Chondrocyte (in vitro differentiated cells): ENCODE measurements around the gene CCDC40. TPM values are rescaled to one million over a fixed set of nuclear protein-coding genes. Genes with fewer than 3 reads are reported as not detected.

Source experiments
- DNase-seq: peaks from one replicate; pipeline ENCODE4 v3.0.0; 2021; ENCODE audit warnings: mixed read lengths, low spot score
- H3K27ac Mint-ChIP-seq: one replicate; pipeline ENCODE4 v1.8.0; 2021; ENCODE audit warnings: mild to moderate bottlenecking, moderate library complexity, mixed read lengths; ENCODE audit not compliant: unreplicated experiment
- H3K27me3 Mint-ChIP-seq: 2 replicates; pipeline ENCODE4 v1.8.0; 2021; ENCODE audit warnings: low read depth, mixed read lengths
- H3K36me3 Mint-ChIP-seq: 2 replicates; pipeline ENCODE4 v1.8.0; 2021; ENCODE audit warnings: low read depth, mixed read lengths
- H3K4me1 Mint-ChIP-seq: 2 replicates; pipeline ENCODE4 v1.8.0; 2021; ENCODE audit warnings: low read depth, mild to moderate bottlenecking, mixed read lengths
- H3K4me3 Mint-ChIP-seq: one replicate; pipeline ENCODE4 v1.8.0; 2021; ENCODE audit warnings: mild to moderate bottlenecking, moderate library complexity, mixed read lengths; ENCODE audit not compliant: unreplicated experiment
- H3K9me3 Mint-ChIP-seq: 2 replicates; pipeline ENCODE4 v1.8.0; 2021; ENCODE audit warnings: low read depth, mixed read lengths
- total RNA-seq: library from RNA; stranded (reverse); gene quantifications from 3 replicates; pipeline ENCODE4 v1.2.1, GENCODE V29; 2021
- TF ChIP-seq, protein P1 (sequence below): fragments of 200-600 bp; sonication (generic); IDR thresholded peaks from 2 replicates; pipeline ENCODE4 v1.5.0; 2021; ENCODE audit warnings: antibody characterized with exemption, mild to moderate bottlenecking, moderate library complexity

The CCDC40 gene
- total RNA-seq, 1 donor from 2014 or later = 5.8 TPM

DNA sequence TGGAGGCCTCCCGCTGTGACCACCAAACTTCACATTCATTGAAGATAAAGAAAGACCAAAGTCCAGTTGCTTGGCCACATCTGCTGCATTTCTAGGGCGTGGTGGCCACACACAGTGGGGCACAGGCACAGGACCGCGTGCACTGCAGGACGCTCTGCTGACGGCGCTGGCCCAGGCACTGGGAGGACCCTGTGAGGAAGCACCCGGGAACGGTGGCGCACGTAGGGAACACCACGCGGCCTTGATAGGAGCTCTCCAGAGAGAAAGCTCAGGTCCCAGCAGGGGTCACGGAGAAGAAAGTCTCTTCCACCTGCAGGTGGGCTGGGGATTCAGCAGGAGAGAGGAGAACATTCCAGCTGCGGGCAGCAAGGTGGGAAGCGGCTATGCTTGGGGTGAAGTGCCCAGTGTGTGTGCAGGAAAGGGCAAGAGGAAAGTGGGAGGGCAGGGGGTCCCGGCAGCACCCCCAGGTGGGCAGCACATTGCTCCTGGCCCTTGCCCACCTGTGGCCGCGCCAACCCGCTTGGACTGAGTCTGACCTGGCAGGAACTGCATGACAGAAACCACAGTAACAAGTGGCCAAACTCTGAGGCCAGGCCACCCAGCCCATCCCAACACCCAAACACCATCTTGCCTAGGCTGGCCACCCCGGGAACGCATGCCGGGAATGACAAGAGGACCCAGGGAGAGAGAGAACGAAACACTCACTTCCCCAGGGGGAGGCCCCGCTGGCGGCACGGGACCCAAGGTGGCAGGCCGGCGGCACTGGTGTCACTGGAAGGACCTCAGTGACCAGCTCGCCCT is 33.6 kb upstream of the CCDC40 start:
- no peak for DNase-seq
- Mint-ChIP-seq H3K4me1 (peaks cover 5% of the 10 kb centered on the region), H3K27ac (no peak overlapping the region), H3K4me3 (no peak overlapping the region), H3K36me3 (peaks cover 8% of the 10 kb centered on the region), H3K9me3 (no peaks in the 10 kb centered on the region), H3K27me3 (no peaks in the 10 kb centered on the region)
- TF ChIP-seq, protein P1, sequence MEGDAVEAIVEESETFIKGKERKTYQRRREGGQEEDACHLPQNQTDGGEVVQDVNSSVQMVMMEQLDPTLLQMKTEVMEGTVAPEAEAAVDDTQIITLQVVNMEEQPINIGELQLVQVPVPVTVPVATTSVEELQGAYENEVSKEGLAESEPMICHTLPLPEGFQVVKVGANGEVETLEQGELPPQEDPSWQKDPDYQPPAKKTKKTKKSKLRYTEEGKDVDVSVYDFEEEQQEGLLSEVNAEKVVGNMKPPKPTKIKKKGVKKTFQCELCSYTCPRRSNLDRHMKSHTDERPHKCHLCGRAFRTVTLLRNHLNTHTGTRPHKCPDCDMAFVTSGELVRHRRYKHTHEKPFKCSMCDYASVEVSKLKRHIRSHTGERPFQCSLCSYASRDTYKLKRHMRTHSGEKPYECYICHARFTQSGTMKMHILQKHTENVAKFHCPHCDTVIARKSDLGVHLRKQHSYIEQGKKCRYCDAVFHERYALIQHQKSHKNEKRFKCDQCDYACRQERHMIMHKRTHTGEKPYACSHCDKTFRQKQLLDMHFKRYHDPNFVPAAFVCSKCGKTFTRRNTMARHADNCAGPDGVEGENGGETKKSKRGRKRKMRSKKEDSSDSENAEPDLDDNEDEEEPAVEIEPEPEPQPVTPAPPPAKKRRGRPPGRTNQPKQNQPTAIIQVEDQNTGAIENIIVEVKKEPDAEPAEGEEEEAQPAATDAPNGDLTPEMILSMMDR = no peak

DNA sequence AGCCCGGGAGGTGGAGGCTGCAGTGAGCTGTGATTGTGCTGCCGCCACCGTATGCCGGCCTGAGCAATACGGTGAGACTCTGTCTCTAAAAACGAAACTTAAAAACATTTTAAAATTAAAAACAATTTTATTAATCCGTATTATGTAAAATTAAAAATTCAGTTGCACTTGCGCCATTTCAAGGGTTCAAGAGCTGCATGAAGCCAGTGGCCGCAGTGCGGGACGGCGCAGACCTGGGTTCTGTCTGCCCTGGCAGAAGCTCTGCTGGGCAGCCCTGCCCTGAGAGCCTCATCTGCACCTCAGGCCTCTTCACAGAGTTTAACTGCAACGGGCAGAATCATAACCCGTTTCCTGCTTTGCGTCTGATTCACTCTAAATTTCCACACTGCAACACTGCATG is 32.5 kb upstream of the CCDC40 start:
- H3K27ac Mint-ChIP-seq = no peak overlapping the region
- H3K27me3 Mint-ChIP-seq = no peaks in the 10 kb centered on the region
- H3K4me1 Mint-ChIP-seq = peaks cover 5% of the 10 kb centered on the region
- peaks cover 6% of the 10 kb centered on the region for H3K36me3 Mint-ChIP-seq
- H3K9me3 Mint-ChIP-seq = no peaks in the 10 kb centered on the region
- no peak for DNase-seq
- no peak overlapping the region for H3K4me3 Mint-ChIP-seq
- TF ChIP-seq, protein P1 = no peak

DNA sequence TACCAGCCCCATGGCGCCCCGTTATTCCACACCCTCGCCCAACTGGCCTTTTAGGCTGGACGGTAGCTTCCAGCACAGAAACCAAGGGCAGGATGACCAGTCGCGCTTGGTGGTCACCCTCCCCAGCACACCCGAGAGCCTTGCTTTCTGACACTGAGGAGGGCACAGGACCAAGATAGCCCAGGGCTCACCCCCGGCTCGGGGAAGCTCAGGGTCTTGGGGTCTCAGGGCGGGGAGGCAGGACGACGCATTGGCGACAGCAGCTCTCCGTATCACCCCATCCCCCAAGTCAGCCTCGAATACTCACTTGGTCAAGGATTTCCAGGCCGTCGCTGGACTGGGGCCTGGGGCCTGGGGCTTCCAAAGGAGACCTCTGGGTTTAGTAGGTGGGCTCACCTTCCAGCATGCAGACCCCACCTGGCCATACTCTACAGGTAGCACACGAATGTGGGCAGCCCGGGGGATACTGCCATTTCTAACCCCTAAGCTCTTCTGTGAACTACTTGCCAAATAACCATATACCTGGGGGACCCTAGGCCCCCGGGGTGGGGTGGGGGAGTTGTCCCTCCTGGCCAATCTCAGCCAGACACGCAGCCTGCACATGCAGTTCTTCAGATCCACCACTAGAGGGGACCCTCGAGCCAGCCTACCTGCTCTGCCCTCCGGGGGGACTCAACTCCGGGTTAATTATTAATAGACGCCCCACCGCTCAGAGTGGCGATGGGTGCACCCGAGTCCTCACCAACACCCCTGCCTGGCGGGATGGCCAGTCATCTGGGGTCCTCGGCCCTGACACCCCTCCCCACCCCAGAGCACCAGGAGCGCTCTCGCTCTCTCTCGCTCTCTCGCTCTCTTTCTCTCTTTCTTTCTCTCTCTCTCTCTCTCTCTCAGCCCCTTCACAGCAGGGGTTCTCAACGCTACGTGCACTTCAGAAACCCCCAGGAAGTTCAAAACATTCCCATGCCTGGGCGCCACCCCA is 30.8 kb upstream of the CCDC40 start:
- no peaks in the 10 kb centered on the region for H3K27me3 Mint-ChIP-seq
- TF ChIP-seq, protein P1 = peak; percentile 95
- H3K27ac Mint-ChIP-seq = peak overlapping the region; percentile 51
- H3K36me3 Mint-ChIP-seq = peaks cover 8% of the 10 kb centered on the region
- peaks cover 5% of the 10 kb centered on the region for H3K4me1 Mint-ChIP-seq
- no peak overlapping the region for H3K4me3 Mint-ChIP-seq
- no peaks in the 10 kb centered on the region for H3K9me3 Mint-ChIP-seq
- no peak for DNase-seq

DNA sequence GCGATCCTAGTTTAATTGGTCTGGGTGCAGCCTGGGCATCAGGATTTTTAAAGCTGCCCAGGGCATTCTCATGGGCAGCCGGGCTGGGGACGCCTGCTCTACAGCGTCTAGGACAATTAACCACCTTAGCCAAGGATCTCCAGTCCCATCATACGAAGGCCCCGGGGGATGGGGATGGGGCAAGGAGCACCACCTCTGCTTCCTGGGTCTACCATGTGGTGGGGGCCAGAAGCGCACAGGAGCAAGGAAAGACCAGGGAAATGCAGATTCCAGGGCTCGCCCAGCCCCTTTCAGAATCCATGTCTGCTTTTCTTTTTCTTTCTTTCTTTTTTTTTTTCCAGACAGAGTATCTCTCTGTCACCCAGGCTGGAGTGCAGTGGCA is 30.1 kb upstream of the CCDC40 start:
- Mint-ChIP-seq H3K9me3 (no peaks in the 10 kb centered on the region), H3K4me1 (peaks cover 5% of the 10 kb centered on the region), H3K27me3 (no peaks in the 10 kb centered on the region), H3K27ac (peak overlapping the region; percentile 51), H3K4me3 (no peak overlapping the region), H3K36me3 (peaks cover 8% of the 10 kb centered on the region)
- DNase-seq = no peak
- TF ChIP-seq, protein P1 = no peak
